PC-9 (cell line): Measurements from ENCODE around the gene ADORA1.

Experiments used
- EZH2 ChIP-seq: fragments of 200-600 bp; sonication (generic); IDR thresholded peaks from 2 replicates; pipeline ENCODE4 v1.8.0; 2017; ENCODE audit warnings: antibody characterized with exemption, low read depth
- TF ChIP-seq, protein P1 (sequence below): fragments of 200-600 bp; sonication (generic); conservative IDR thresholded peaks from 2 replicates; pipeline ENCODE4 v1.6.1; 2017; ENCODE audit warnings: mixed run types, antibody characterized with exemption, mild to moderate bottlenecking, moderate library complexity

DNA sequence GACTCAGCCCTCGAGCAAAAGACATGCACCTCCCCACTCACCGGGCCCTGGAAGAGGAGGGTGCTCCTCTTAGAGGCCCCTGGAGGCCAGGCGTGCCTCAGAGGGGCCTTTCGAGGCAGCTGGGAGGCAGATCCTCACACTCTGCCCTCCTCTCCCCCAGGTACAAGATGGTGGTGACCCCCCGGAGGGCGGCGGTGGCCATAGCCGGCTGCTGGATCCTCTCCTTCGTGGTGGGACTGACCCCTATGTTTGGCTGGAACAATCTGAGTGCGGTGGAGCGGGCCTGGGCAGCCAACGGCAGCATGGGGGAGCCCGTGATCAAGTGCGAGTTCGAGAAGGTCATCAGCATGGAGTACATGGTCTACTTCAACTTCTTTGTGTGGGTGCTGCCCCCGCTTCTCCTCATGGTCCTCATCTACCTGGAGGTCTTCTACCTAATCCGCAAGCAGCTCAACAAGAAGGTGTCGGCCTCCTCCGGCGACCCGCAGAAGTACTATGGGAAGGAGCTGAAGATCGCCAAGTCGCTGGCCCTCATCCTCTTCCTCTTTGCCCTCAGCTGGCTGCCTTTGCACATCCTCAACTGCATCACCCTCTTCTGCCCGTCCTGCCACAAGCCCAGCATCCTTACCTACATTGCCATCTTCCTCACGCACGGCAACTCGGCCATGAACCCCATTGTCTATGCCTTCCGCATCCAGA lies 37.7 kb downstream of the ADORA1 start:
- TF ChIP-seq, protein P1, sequence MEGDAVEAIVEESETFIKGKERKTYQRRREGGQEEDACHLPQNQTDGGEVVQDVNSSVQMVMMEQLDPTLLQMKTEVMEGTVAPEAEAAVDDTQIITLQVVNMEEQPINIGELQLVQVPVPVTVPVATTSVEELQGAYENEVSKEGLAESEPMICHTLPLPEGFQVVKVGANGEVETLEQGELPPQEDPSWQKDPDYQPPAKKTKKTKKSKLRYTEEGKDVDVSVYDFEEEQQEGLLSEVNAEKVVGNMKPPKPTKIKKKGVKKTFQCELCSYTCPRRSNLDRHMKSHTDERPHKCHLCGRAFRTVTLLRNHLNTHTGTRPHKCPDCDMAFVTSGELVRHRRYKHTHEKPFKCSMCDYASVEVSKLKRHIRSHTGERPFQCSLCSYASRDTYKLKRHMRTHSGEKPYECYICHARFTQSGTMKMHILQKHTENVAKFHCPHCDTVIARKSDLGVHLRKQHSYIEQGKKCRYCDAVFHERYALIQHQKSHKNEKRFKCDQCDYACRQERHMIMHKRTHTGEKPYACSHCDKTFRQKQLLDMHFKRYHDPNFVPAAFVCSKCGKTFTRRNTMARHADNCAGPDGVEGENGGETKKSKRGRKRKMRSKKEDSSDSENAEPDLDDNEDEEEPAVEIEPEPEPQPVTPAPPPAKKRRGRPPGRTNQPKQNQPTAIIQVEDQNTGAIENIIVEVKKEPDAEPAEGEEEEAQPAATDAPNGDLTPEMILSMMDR = no peak
- no peak for TF ChIP-seq EZH2
